ENCODE measurements around the gene GPR65.

DNA sequence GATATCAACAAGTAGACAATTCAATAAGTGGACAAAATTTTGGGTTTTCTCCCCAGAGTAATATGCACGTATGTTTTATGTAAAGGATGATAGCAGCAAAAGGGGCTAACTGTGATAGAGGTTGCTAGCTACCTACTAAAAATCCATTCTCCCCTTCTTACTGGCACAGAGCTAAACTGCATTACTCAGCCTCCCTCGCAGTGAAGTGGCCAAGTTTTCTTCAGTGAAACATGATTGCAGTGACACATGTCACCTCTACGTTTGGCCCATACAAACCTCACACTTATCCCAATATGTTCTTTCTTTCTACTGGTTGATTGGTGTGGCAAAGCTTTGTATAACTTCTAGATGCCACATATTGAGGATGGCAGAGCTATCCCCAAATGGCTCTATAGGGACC, 34.3 kb downstream of the GPR65 start:
- TF ChIP-seq POLR2AphosphoS5 (IDR thresholded peaks at IDR 0.05; ENCODE audit: low read depth, low read length), result no peak
- no peak for TF ChIP-seq POLR2A (IDR thresholded peaks at IDR 0.05; ENCODE audit: low read depth, low read length)
